AG04449 (cell line): Measurements from ENCODE around the gene TTC34.
"Not testable (repeated sequence)": the region's sequence is repeated elsewhere in the genome, so short reads cannot be mapped to it uniquely, and the experiment has no call there.

ENCODE experiments used
- CTCF ChIA-PET: fragments of 350-600 bp; formaldehyde crosslinking; extraction: SDS; loops from one replicate; lab custom pipeline; 2021; ENCODE audit warnings: antibody characterized with exemption; lab: Yijun Ruan, JAX
- POLR2A ChIA-PET: fragments of 400-600, 350-600 bp; formaldehyde crosslinking; extraction: SDS; loops from one replicate; lab custom pipeline; 2020; ENCODE audit warnings: antibody characterized with exemption, inconsistent platforms; lab: Yijun Ruan, JAX
- DNase-seq: peaks from one replicate; pipeline ENCODE4 v3.0.0-alpha.2; 2010; ENCODE audit warnings: low read depth, low spot score
- H3K4me3 ChIP-seq: 2 replicates; pipeline ENCODE4 v1.5.1; 2011; ENCODE audit warnings: low read depth, mild to moderate bottlenecking, control low read depth, low read length
- TF ChIP-seq, protein P1 (sequence below): IDR thresholded peaks from one replicate; pipeline ENCODE4 v1.5.1; 2011; ENCODE audit warnings: mild to moderate bottlenecking, moderate library complexity, low read length, control low read depth, inconsistent platforms; ENCODE audit not compliant: insufficient read depth; ENCODE audit errors: missing control alignments

TTC34 gene

DNA sequence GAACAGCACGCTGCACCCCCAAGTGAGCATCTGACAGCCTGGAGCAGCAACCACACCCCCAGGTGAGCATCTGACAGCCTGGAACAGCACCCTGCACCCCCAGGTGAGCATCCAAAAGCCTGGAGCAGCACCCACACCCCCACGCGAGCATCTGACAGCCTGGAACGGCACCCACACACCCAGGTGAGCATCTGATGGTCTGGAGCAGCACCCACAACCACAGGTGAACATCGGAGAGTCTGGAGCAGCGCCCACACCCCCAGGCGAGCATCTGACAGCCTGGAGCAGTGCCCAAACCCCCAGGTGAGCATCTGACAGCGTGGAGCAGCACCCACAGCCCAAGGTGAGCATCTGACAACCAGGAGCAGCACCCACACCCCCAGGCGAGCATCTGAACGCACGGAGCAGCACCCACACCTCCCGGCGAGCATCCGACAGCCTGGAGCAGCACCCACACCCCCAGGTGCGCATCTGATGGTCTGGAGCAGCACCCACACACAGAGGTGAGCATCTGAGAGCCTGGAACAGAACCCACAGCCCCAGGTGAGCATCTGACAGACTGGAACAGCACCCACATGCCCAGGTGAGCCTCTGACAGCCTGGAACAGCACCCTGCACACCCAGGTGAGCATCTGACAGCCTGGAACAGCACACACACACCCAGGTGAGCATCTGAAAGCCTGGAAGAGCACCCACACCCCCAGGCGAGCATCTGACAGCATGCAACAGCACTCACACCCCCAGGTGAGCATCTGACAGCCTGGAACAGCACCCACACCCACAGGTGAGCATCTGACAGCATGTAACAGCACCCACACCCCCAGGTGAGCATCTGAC is 145.7 kb downstream of the TTC34 start:
- H3K4me3 ChIP-seq, DNase-seq, CTCF ChIA-PET, POLR2A ChIA-PET: not testable (repeated sequence)

- H3K4me3 ChIP-seq, DNase-seq, CTCF ChIA-PET: not testable (repeated sequence)
- POLR2A ChIA-PET: interaction anchor here (0.7 kb wide), 1 partner anchor 840 kb away, joined by 3 read pairs; no protein-coding TSS in a partner anchor
These were observed 147.0 kb downstream of the TTC34 start for GRCh38 chr1:2654443-2654948.

DNA sequence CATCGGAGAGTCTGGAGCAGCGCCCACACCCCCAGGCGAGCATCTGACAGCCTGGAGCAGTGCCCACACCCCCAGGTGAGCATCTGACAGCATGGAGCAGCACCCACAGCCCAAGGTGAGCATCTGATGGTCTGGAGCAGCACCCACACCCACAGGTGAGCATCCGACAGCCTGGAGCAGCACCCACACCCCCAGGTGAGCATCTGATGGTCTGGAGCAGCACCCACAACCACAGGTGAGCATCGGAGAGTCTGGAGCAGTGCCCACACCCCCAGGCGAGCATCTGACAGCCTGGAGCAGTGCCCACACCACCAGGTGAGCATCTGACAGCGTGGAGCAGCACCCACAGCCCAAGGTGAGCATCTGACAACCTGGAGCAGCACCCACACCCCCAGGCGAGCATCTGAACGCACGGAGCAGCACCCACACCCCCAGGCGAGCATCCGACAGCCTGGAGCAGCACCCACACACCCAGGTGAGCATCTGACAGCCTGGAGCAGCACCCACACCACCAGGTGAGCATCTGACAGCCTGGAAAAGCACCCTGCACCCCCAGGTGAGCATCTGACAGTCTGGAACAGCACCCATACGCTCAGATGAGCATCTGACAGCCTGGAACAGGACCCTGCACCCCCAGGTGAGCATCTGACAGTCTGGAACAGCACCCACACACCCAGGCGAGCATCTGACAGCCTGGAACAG is 147.6 kb downstream of the TTC34 start:
- DNase-seq, H3K4me3 ChIP-seq, CTCF ChIA-PET: not testable (repeated sequence)
- POLR2A ChIA-PET: interaction anchor here (0.7 kb wide), 1 partner anchor 841 kb away, joined by 3 read pairs; no protein-coding TSS in a partner anchor

- H3K4me3 ChIP-seq, DNase-seq, POLR2A ChIA-PET, CTCF ChIA-PET: not testable (repeated sequence)
These were observed 148.4 kb downstream of the TTC34 start for GRCh38 chr1:2652926-2653571.

GRCh38 chr1:2652152-2652925 is 149.2 kb downstream of the TTC34 start:
- H3K4me3 ChIP-seq: not testable (repeated sequence)

DNA sequence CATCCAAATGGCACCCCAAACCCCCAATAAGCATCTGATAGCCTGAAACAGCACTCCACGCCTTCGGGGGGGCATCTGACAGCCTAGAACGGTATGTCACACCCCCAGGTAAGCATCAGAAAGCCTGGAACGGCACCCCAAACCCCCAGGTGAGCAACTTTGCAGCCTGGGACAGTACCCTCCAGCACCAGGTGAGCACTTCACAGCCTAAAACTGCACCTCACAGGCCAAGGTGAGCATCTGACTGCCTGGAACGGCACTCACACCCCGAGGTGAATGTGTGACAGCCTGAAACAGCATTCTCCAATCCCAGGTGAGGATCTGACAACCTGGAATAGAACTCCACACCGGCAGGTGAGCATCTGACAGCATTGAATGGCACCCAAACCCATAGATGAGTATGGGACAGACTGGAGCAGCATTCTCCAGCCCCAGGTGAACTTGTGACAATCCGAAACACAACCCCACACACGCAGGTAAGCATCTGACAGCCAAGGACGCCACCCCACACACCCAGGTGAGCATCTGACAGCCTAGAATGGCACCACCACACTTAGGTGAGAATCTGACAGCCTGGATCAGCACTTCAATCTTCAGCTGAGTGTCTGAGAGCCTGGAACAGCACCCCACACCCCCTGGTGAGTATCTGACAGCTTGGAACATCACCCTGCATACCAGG is 150.4 kb downstream of the TTC34 start:
- POLR2A ChIA-PET: no interaction called here
- CTCF ChIA-PET: no interaction called here
- no peak for DNase-seq
- TF ChIP-seq, protein P1, sequence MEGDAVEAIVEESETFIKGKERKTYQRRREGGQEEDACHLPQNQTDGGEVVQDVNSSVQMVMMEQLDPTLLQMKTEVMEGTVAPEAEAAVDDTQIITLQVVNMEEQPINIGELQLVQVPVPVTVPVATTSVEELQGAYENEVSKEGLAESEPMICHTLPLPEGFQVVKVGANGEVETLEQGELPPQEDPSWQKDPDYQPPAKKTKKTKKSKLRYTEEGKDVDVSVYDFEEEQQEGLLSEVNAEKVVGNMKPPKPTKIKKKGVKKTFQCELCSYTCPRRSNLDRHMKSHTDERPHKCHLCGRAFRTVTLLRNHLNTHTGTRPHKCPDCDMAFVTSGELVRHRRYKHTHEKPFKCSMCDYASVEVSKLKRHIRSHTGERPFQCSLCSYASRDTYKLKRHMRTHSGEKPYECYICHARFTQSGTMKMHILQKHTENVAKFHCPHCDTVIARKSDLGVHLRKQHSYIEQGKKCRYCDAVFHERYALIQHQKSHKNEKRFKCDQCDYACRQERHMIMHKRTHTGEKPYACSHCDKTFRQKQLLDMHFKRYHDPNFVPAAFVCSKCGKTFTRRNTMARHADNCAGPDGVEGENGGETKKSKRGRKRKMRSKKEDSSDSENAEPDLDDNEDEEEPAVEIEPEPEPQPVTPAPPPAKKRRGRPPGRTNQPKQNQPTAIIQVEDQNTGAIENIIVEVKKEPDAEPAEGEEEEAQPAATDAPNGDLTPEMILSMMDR: no peak
- H3K4me3 ChIP-seq: no peak overlapping the region

More at GRCh38 chr1:2652152-2652925, 149.2 kb downstream of the TTC34 start:
- DNase-seq, POLR2A ChIA-PET, CTCF ChIA-PET: not testable (repeated sequence)

DNA sequence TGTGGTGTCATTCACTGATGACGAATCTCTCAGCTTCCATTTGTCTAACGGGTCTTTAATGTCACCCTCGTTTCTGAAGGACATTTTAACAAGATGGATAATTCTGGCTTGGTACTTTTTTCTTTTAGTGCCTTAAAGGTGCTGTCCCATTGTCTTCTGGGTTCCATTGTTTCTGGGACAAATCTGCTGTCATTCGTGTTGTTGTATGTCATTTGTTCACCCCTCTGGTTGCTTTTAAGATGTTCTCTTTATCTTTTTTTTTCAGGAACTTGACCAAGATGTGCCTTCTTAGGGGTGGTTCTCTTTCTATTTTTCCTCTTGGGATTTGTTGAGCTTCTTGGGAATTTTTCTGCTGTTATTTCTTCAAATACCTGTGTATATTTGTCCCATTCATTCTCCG is 154.7 kb downstream of the TTC34 start:
- H3K4me3 ChIP-seq: no peak overlapping the region
- ChIA-PET POLR2A (no interaction called here), CTCF (no interaction called here)
- TF ChIP-seq, protein P1: no peak
- no peak for DNase-seq

DNA sequence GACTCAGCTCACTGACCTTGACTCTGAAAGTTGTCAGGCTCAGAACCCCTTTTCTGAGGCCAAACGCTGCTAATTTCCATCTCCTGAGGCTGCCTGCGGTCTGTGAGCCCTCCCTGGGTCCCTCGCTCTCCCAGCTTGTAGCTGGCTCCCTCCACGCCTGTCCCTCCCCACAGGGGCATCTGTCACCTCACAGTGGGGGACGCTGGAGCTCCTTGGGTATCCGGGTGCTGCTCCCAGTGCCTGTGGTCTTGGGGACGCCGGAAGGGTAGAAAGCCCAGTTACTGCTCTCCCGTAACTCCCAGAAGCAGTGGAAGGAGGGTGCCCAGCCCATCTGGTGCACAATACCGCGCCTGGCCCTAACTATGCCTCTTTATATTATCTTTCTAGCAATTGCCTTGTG is 155.7 kb downstream of the TTC34 start:
- POLR2A ChIA-PET: no interaction called here
- H3K4me3 ChIP-seq: no peak overlapping the region
- TF ChIP-seq, protein P1: no peak
- DNase-seq: no peak
- CTCF ChIA-PET: no interaction called here
